ENCODE data around the gene LMNB1. TPM values are rescaled to one million over a fixed set of nuclear protein-coding genes. Genes with fewer than 3 reads are reported as not detected.
"Not testable (repeated sequence)": the region's sequence is repeated elsewhere in the genome, so short reads cannot be mapped to it uniquely, and the experiment has no call there.

Gene LMNB1
- total RNA-seq, 1 donor from 2014 or later = 82.9 TPM

- DNase-seq (ENCODE audit: low read depth, low spot score) = peak; percentile 91
Measured at GRCh38 chr5:126777975-126778674, 1.2 kb downstream of the LMNB1 start.

DNA sequence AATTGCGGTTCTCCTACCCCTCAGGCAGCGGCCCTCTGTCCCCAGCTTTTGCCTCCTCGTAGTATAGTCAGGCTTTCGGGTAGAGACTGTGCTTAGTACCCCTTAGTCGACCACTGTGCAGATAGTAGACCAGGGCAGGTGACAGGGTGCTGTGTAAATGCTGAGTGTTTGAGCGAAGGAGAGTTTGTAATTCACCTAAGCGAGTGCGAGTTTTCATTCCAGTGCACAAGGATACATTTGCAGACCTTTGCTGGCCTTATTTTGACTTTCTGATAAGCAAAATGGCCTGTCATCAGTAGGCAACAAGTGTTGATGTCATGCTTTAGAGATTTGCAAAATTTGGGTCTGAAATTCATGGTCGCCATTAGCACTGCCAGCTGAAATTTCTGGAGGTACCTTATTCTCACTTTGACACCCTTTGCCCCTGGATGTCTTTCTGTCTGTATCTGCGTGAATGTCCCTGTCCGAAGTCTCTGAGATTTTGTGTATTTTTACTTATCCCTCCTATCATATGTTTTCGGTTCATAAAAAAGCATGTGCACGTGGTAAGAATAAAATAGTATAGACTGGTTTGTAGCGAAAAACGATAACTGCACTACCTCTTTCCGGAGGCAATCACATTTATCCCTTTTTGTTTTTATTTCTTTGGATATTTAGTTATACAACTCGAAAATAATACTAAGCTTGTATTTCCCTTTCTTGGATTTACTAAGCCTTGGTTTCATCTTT lies 1.9 kb downstream of the LMNB1 start:
- DNase-seq (ENCODE audit: low read depth, low spot score) = no peak

DNA sequence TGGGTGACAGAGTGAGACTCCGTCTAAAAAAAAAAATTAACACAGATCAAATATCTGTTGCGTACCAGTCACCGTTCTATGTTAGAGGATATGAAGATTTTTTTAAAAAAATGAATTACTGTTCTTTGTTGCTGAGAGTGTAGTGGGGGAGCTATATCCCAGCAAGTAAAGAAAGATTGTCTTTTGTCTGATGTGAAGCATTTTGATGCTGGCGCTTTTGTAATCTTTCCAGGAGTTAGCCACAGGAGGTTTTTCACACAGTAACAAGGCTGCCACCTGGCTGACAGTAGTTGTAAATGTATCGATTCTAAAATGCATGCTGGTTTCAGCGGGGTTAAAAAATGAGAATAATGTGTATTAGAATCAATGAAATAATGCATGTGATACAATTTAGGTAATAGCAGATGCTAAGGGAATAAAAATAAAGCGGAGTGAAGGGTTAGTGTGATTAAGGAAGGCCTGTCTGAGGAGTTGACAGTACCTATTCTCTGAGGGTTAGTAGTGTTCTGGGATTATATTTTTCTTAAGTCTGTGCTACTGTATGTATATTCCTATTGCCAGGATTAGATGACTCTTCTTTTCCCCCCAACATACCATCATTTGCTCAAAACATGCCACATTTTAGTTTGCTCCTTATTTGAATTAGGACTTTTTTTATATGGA lies 3.4 kb downstream of the LMNB1 start:
- no peak for DNase-seq (ENCODE audit: low read depth, low spot score)

- DNase-seq (ENCODE audit: low read depth, low spot score) = not testable (repeated sequence)
Measured at GRCh38 chr5:126788409-126788808, 11.5 kb downstream of the LMNB1 start.

GRCh38 chr5:126793097-126793496 lies 16.2 kb downstream of the LMNB1 start:
- DNase-seq (ENCODE audit: low read depth, low spot score) = no peak

DNA sequence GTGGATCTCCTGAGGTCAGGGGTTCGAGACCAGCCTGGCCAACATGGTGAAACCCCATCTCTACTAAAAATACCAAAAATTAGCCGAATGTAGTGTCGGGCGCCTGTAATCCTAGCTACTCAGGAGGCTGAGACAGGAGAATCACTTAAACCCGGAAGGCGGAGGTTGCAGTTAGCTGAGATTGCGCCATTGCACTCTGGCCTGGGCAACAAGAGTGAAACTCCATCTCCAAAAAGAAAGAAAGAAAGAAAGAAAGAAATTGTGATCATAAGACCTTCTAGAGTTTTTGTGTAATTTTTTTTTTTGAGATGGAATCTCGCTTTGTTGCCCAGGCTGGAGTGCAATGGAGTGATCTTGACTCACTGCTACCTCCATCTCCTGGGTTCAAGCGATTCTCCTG lies 16.7 kb downstream of the LMNB1 start:
- not testable (repeated sequence) for DNase-seq (ENCODE audit: low read depth, low spot score)

- DNase-seq (ENCODE audit: low read depth, low spot score) = no peak
Measured at GRCh38 chr5:126794157-126794828, 17.4 kb downstream of the LMNB1 start.

- no peak for DNase-seq (ENCODE audit: low read depth, low spot score)
Measured at GRCh38 chr5:126799780-126800179, 22.8 kb downstream of the LMNB1 start.

GRCh38 chr5:126801174-126801991 lies 24.4 kb downstream of the LMNB1 start:
- no peak for DNase-seq (ENCODE audit: low read depth, low spot score)

- DNase-seq (ENCODE audit: low read depth, low spot score) = no peak
Measured at GRCh38 chr5:126801992-126802294, 25.0 kb downstream of the LMNB1 start.

DNA sequence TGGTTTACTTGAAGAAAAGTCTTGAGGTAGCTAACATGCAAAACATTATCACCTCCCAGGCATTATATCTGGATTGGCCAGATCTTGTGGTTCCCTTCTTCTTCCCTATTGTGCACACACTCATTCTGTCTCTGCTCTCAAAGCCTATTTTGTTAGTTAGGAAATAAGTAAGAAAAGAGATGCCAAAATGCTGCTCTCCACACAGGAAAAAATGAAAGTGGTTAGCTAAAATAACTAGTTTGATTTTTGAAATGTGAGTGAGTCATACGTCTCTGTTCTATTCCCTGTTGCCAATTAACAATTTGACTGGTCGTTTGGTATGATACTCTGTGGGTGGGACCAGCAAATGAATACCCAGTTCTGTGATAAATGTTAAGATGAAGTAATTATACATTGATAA lies 28.1 kb downstream of the LMNB1 start:
- no peak for DNase-seq (ENCODE audit: low read depth, low spot score)

- no peak for DNase-seq (ENCODE audit: low read depth, low spot score)
Measured at GRCh38 chr5:126808521-126808988, 31.6 kb downstream of the LMNB1 start.

DNA sequence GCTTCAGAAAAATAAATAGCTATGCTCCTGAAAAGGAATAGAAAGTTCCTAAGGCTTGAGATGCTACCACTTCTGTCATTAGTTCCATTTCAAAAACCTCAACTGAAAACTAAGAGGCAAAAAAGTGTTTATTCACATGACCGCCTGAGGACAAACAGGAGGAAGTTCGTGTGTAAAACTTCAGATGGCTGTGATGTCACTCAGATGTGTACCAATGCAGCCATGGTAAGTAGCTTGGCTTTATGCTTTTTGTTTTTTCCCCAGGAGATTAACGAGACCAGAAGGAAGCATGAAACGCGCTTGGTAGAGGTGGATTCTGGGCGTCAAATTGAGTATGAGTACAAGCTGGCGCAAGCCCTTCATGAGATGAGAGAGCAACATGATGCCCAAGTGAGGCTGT lies 33.0 kb downstream of the LMNB1 start:
- no peak for DNase-seq (ENCODE audit: low read depth, low spot score)

- no peak for DNase-seq (ENCODE audit: low read depth, low spot score)
Measured at GRCh38 chr5:126810596-126811380, 33.9 kb downstream of the LMNB1 start.

- DNase-seq (ENCODE audit: low read depth, low spot score) = peak; percentile 90
Measured at GRCh38 chr5:126811515-126812198, 34.7 kb downstream of the LMNB1 start.

DNA sequence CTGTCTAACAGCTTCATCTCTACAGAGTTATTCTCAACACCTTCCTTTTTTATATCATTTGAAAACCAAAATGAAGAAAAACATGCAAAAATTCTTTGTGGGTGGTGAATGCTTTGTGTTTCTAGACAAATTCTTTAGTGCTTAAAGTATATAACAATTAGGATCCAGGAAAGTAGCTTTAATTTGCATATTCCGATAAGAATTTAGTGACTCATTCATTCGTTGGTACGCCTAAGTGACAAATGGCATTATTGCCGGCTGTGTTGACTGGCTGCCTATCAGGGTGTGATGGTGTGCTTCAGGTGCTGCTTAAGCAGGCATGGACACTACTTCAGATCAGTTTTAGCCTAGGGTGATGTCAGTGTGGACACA lies 35.2 kb downstream of the LMNB1 start:
- DNase-seq (ENCODE audit: low read depth, low spot score) = no peak

GRCh38 chr5:126813799-126814198 lies 36.9 kb downstream of the LMNB1 start:
- DNase-seq (ENCODE audit: low read depth, low spot score) = not testable (repeated sequence)

GRCh38 chr5:126814721-126815404 lies 37.9 kb downstream of the LMNB1 start:
- no peak for DNase-seq (ENCODE audit: low read depth, low spot score)

DNA sequence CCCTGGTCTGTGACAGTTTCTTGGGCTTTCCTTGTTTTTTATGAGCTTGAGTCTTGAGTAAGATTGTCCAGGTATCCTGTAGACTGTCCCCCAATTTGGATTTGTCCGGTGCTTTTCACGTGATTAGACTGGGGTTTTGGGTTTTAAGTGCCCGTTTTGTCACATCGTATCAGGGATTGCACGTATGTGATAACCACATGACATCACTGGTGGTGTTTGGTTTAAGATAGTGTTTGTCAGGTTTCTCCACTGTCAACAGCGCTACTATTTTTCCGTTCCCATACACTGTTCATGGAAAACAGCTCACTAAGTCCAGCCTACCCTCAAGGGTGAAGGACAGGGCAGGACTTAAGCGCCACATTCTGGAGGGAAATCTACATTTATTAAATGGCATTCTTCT lies 39.7 kb downstream of the LMNB1 start:
- no peak for DNase-seq (ENCODE audit: low read depth, low spot score)

Measured in pulmonary artery endothelial cell (primary cell).